Astrocyte of the spinal cord (primary cell): ENCODE measurements around the gene NSUN4.

Experiments
- DNase-seq: peaks from one replicate; pipeline ENCODE4 v3.0.0; 2011; ENCODE audit warnings: low read depth, low spot score
- H3K4me3 ChIP-seq: 2 replicates; pipeline ENCODE4 v1.5.1; 2011; ENCODE audit warnings: low read depth, mild to moderate bottlenecking, low read length, moderate library complexity
- in situ Hi-C: cut with HindIII; loops from 2 replicates; pipeline ENCODE4 v1.10.0; 2017; ENCODE audit warnings: low sequenced_read_pairs
- TF ChIP-seq, protein P1 (sequence below): IDR thresholded peaks from 2 replicates; pipeline ENCODE4 v1.5.1; 2012; ENCODE audit warnings: low read depth, mild to moderate bottlenecking, low read length, inconsistent platforms

The NSUN4 gene

DNA sequence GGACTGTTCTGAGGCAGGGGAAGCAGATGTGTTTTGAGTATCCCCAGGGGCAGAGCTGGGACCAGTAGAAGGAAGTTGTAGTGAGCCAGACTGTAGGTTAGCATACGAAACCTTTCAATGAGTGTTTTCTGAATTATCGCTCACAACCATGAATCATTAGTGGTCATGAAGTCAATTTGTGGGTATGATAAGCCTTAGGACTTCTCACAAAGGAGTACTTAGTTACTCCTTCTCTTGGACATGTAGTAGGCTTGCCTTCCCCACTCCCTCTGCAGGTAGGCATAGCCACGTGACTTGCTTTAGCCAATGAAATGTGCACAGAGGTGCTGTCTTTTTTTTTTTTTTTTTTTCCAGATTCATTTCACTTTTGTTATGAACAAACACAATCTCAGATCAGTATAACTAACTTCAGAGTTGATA is 29.6 kb downstream of the NSUN4 start:
- no peak overlapping the region for H3K4me3 ChIP-seq
- TF ChIP-seq, protein P1, sequence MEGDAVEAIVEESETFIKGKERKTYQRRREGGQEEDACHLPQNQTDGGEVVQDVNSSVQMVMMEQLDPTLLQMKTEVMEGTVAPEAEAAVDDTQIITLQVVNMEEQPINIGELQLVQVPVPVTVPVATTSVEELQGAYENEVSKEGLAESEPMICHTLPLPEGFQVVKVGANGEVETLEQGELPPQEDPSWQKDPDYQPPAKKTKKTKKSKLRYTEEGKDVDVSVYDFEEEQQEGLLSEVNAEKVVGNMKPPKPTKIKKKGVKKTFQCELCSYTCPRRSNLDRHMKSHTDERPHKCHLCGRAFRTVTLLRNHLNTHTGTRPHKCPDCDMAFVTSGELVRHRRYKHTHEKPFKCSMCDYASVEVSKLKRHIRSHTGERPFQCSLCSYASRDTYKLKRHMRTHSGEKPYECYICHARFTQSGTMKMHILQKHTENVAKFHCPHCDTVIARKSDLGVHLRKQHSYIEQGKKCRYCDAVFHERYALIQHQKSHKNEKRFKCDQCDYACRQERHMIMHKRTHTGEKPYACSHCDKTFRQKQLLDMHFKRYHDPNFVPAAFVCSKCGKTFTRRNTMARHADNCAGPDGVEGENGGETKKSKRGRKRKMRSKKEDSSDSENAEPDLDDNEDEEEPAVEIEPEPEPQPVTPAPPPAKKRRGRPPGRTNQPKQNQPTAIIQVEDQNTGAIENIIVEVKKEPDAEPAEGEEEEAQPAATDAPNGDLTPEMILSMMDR, result no peak
- in situ Hi-C loops, result no loop called here
- no peak for DNase-seq

DNA sequence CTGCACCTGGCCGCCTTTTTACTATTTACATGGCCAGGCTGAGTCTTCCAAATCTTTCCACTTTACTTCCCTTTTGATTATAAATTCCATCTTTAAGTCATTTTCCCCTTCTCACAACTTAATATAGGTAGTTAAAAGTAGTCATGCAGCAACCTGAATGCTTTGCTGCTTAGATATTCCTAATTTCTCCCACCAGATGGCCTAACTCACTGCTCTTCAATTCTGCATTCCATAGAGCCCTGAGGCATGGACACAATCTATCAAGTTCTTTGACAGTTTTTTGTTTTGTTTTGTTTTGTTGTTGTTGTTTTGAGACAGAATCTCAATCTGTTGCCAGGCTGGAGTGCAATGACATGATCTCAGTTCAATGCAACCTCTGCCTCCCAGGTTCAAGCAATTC is 31.8 kb downstream of the NSUN4 start:
- no peak for DNase-seq
- H3K4me3 ChIP-seq, result no peak overlapping the region
- in situ Hi-C loops, result no loop called here
- TF ChIP-seq, protein P1, result no peak

GRCh38 chr1:46379996-46380395 is 39.4 kb downstream of the NSUN4 start:
- TF ChIP-seq, protein P1, result no peak
- in situ Hi-C loops, result no loop called here
- H3K4me3 ChIP-seq, result no peak overlapping the region
- DNase-seq, result no peak

- TF ChIP-seq, protein P1, result no peak
- in situ Hi-C loops, result no loop called here
- no peak overlapping the region for H3K4me3 ChIP-seq
- no peak for DNase-seq
Observed at GRCh38 chr1:46380508-46380907, 39.9 kb downstream of the NSUN4 start.

DNA sequence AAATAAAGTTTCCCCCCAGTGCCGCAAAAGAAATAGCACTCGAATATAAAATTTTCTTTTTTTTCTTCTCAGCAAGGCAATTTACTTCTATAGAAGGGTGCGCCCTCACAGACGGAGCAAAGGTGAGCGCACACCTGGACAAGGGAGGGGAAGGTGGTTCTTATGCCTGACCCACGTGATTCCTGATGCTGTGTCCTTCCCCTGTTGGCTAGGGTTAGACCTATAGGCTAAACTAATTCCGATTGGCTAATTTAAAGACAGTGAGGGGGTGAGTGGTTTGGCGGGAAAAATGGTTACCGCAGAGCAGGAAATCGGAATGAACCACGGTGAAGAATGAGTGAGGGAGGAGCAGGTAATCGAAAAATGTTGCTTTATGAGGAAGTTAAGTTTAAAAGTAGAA is 52.9 kb downstream of the NSUN4 start:
- DNase-seq, result no peak
- TF ChIP-seq, protein P1, result no peak
- in situ Hi-C loops, result no loop called here
- no peak overlapping the region for H3K4me3 ChIP-seq

- in situ Hi-C loops, result no loop called here
Observed at GRCh38 chr1:46394108-46394871, 53.7 kb downstream of the NSUN4 start, which contains the start of gene FAAH. TSS of gene FAAH (plus strand) at chr1:46394317. CDS start at chr1:46394349, 32 bp downstream.

More at GRCh38 chr1:46394108-46394871, 53.7 kb downstream of the NSUN4 start, which contains the start of gene FAAH:
- H3K4me3 ChIP-seq, result peak within 1 kb of the TSS; percentile 21
- TF ChIP-seq, protein P1, result no peak
- peak; percentile 38 for DNase-seq
